Karpas-422 (cell line): ENCODE results near the gene ROCK2. TPM values are rescaled to one million over a fixed set of nuclear protein-coding genes. Genes with fewer than 3 reads are reported as not detected.

Experiments
- DNase-seq: peaks from one replicate; pipeline ENCODE4 v3.0.0-alpha.2; 2015
- H2AFZ ChIP-seq: fragments of 200-600 bp; sonication (generic); 2 replicates; pipeline ENCODE4 v1.6.1; 2014; ENCODE audit warnings: antibody characterized with exemption, low read length, mixed read lengths
- H3K27ac ChIP-seq: fragments of 200-600 bp; sonication (generic); 2 replicates; pipeline ENCODE4 v1.5.1; 2014; ENCODE audit warnings: mild to moderate bottlenecking, low read length, moderate library complexity
- H3K27me3 ChIP-seq: fragments of 200-600 bp; sonication (generic); 2 replicates; pipeline ENCODE4 v1.6.1; 2014; ENCODE audit warnings: low read length, mixed read lengths
- H3K36me3 ChIP-seq: fragments of 200-600 bp; sonication (generic); 2 replicates; pipeline ENCODE4 v1.6.1; 2014; ENCODE audit warnings: low read length, mixed read lengths; ENCODE audit not compliant: insufficient read depth
- H3K4me1 ChIP-seq: fragments of 200-600 bp; sonication (generic); 2 replicates; pipeline ENCODE4 v1.6.1; 2014; ENCODE audit warnings: mild to moderate bottlenecking, low read length, mixed read lengths
- H3K4me2 ChIP-seq: fragments of 200-600 bp; sonication (generic); 2 replicates; pipeline ENCODE4 v1.6.1; 2014; ENCODE audit warnings: low read length, low read depth, mild to moderate bottlenecking; ENCODE audit not compliant: poor library complexity, severe bottlenecking
- H3K4me3 ChIP-seq: fragments of 200-600 bp; sonication (generic); 2 replicates; pipeline ENCODE4 v1.5.1; 2014; ENCODE audit warnings: mild to moderate bottlenecking, antibody characterized with exemption, low read length, mixed read lengths
- H3K79me2 ChIP-seq: fragments of 200-600 bp; sonication (generic); 2 replicates; pipeline ENCODE4 v1.6.1; 2014; ENCODE audit warnings: mild to moderate bottlenecking, low read length, mixed read lengths
- H3K9ac ChIP-seq: fragments of 200-600 bp; sonication (generic); 2 replicates; pipeline ENCODE4 v1.6.0; 2014; ENCODE audit warnings: low read length
- H3K9me2 ChIP-seq: fragments of 200-600 bp; sonication (generic), shearing (Covaris generic); replicated peaks from 2 replicates; pipeline ENCODE4 v1.6.0; 2014; ENCODE audit warnings: mild to moderate bottlenecking, low read length, moderate library complexity; ENCODE audit not compliant: insufficient read depth
- H3K9me3 ChIP-seq: fragments of 300-700, 200-600 bp; sonication (generic); 2 replicates; pipeline ENCODE4 v1.6.1; 2014; ENCODE audit warnings: low read length, mixed read lengths
- H4K20me1 ChIP-seq: fragments of 200-600 bp; sonication (generic); 2 replicates; pipeline ENCODE4 v1.6.1; 2014; ENCODE audit warnings: mild to moderate bottlenecking, antibody characterized with exemption, low read length, low read depth; ENCODE audit not compliant: insufficient read depth
- total RNA-seq: library from RNA; depleted of rRNA; stranded (reverse); fragments of >200 nt; shearing (Covaris generic); gene quantifications from 2 replicates; pipeline ENCODE4 v1.2.3, GENCODE V29; 2014; ENCODE audit warnings: low replicate concordance

The ROCK2 gene
- total RNA-seq, 1 experiment from 2014 or later, result 14.2 TPM

DNA sequence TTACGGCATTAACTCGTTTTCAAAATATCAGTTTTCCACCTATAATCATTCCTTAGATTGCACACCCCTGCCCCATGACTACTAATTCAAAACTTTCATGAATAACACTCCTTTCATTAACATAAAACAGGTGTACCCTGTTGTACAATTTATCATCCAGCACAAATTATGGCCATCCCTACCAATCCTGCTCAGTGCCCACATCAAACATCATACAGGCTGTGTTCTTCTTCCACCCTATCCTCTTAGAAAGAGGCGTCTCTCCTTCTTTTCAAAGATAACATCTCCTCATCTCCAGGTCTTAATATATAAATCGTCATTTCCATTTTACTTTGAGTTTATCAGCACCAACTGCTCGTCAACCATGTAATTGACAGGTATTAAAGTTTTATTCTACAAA is 121.6 kb downstream of the ROCK2 start:
- no peaks in the 10 kb centered on the region for H3K9me2 ChIP-seq
- no peak overlapping the region for H3K4me3 ChIP-seq
- H3K27me3 ChIP-seq, result no peaks in the 10 kb centered on the region
- H3K27ac ChIP-seq, result no peak overlapping the region
- no peak overlapping the region for H3K4me2 ChIP-seq
- peaks cover 12% of the 10 kb centered on the region for H3K4me1 ChIP-seq
- H3K9ac ChIP-seq, result no peak overlapping the region
- DNase-seq, result no peak
- H2AFZ ChIP-seq, result no peak overlapping the region
- H3K9me3 ChIP-seq, result no peaks in the 10 kb centered on the region
- no peaks in the 10 kb centered on the region for H3K79me2 ChIP-seq
- no peaks in the 10 kb centered on the region for H3K36me3 ChIP-seq
- H4K20me1 ChIP-seq, result no peaks in the 10 kb centered on the region

DNA sequence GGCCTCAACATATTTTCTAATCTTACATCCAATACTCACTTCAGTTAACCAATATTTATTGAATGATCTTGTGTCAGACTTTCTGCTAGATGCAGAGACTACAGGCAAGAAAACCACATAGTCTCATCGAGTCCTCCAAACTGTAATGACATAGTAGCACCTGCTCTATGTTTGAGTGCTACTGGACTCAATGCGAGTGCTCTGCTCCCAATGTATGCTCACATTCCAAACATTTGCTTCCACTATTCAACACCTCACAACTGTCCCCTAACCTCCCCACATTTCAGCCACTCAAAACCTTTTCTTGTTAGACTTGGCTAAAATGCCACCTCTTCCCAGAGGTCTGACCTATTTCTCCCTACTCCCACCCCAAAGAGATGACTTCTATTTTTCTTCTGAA is 124.0 kb downstream of the ROCK2 start:
- Histone ChIP-seq H4K20me1 (no peaks in the 10 kb centered on the region), H3K4me3 (no peak overlapping the region), H3K9me2 (no peaks in the 10 kb centered on the region), H3K9me3 (no peaks in the 10 kb centered on the region), H3K36me3 (no peaks in the 10 kb centered on the region), H3K4me2 (no peak overlapping the region), H3K27ac (no peak overlapping the region), H3K9ac (no peak overlapping the region), H3K27me3 (no peaks in the 10 kb centered on the region), H2AFZ (no peak overlapping the region), H3K79me2 (no peaks in the 10 kb centered on the region), H3K4me1 (peaks cover 9% of the 10 kb centered on the region)
- DNase-seq, result no peak

DNA sequence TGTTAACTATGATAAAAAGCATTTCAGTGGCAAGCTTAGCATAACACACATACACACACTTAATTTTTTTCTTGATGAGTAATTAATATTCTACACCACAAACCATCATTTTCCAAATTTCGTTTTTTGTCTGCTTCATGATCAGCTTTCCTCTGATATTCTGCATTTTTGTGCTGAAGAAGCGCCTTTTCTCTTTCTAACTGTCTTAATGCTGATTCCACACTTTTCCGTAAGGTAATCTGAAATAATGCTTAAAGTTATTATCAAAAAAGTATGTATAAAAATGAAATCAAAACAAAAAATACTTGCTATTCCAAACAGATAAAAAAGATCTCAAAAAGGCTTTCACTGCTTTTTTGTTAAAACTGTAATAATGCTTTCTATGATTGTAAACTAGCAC is 129.0 kb downstream of the ROCK2 start:
- Histone ChIP-seq H3K4me1 (no peaks in the 10 kb centered on the region), H3K9me3 (no peaks in the 10 kb centered on the region), H4K20me1 (no peaks in the 10 kb centered on the region), H3K27ac (no peak overlapping the region), H3K9ac (no peak overlapping the region), H3K4me3 (no peak overlapping the region), H3K4me2 (no peak overlapping the region), H3K79me2 (no peaks in the 10 kb centered on the region), H3K27me3 (no peaks in the 10 kb centered on the region), H2AFZ (no peak overlapping the region), H3K36me3 (no peaks in the 10 kb centered on the region), H3K9me2 (no peaks in the 10 kb centered on the region)
- DNase-seq, result no peak

DNA sequence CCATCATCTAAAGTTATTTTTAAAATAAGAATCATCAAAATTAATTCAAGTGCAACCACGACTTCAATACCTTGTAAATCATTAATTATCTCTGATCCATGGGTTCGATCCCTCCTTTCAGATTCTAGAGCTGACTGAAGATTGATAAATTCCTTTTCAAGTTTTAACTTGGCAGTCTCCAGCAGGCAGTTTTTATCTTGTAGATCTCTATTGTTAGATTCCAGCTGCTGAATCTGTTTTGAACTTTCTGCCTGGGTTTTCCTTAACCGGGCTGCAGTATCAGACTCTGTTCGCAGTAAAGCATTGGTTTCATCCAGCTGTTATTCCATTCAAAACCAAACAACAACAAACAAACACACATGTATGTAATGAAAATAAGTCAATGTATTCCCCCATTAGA is 129.7 kb downstream of the ROCK2 start:
- Histone ChIP-seq H2AFZ (no peak overlapping the region), H3K27ac (no peak overlapping the region), H3K9ac (no peak overlapping the region), H3K9me3 (no peaks in the 10 kb centered on the region), H3K4me3 (no peak overlapping the region), H3K4me2 (no peak overlapping the region), H3K79me2 (no peaks in the 10 kb centered on the region), H3K9me2 (no peaks in the 10 kb centered on the region), H4K20me1 (no peaks in the 10 kb centered on the region), H3K4me1 (no peaks in the 10 kb centered on the region), H3K27me3 (no peaks in the 10 kb centered on the region), H3K36me3 (no peaks in the 10 kb centered on the region)
- no peak for DNase-seq

DNA sequence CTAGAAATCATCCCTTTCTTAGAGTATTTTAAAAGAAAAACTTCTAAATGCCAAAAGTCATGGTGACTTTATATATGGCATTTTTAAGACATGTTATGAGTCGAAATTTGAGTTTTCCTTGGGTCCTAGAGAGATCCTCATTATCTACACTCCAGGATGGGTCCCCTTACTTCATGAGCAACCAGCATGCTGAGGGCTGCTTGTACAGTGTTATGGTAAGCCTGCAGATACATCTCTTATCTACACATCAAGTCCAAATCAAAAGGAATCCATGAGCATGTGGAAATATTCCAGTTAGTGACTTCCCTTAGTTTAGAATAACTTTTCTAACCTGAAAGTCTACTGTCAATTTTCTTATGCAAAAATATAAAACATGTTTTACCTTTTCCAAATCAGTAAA is 130.5 kb downstream of the ROCK2 start:
- Histone ChIP-seq H3K4me2 (no peak overlapping the region), H3K79me2 (no peaks in the 10 kb centered on the region), H3K4me3 (no peak overlapping the region), H3K27me3 (no peaks in the 10 kb centered on the region), H3K4me1 (no peaks in the 10 kb centered on the region), H3K27ac (no peak overlapping the region), H4K20me1 (no peaks in the 10 kb centered on the region), H2AFZ (no peak overlapping the region), H3K9ac (no peak overlapping the region), H3K9me3 (no peaks in the 10 kb centered on the region), H3K36me3 (no peaks in the 10 kb centered on the region), H3K9me2 (no peaks in the 10 kb centered on the region)
- no peak for DNase-seq

DNA sequence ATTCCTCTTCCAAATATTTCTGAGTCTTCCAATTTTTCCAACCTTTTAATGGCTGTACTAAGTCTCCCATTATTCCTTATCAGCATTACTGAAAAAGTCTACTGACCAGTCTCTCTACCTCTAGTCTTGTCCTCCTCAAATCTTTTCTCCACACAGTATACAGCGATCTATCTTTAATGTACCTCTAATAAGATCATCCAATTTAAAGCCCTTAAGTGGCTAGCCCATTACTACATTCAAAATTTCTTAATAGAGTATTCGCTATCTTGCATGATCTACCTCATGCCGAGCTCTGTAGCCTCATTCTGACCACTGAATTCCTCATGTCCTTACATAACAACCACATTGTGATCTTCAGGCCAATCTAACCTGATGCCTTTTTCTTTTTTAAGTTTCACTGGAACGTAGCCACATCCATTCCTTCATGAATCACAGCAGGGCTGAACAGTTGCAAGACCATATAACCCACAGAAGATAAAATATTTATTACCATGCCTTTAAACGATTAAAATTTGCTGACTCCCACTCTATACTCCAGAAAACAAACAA is 131.3 kb downstream of the ROCK2 start:
- no peak for DNase-seq
- Histone ChIP-seq H3K27ac (no peak overlapping the region), H3K4me2 (no peak overlapping the region), H3K9ac (no peak overlapping the region), H2AFZ (no peak overlapping the region), H3K9me2 (no peaks in the 10 kb centered on the region), H4K20me1 (no peaks in the 10 kb centered on the region), H3K4me1 (no peaks in the 10 kb centered on the region), H3K79me2 (no peaks in the 10 kb centered on the region), H3K36me3 (no peaks in the 10 kb centered on the region), H3K27me3 (no peaks in the 10 kb centered on the region), H3K4me3 (no peak overlapping the region), H3K9me3 (no peaks in the 10 kb centered on the region)

DNA sequence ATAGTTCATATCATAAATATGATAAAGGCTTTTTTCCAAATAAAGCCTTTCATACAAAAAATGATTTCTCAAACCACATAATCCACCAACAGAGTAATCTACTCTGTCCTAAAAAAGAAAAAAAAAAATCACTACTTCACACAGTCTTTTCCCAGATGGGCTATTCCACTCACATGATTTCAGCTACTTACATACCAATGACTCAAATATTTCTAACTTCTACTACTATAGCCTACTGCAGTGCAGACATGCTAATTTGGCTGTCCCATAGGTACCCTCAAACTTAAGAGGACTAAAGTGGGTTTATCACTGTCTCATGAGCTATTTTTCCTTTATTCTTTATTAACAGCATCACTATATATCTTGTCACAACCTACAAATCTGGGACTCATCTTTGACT is 131.8 kb downstream of the ROCK2 start:
- H3K4me1 ChIP-seq, result no peaks in the 10 kb centered on the region
- H3K79me2 ChIP-seq, result no peaks in the 10 kb centered on the region
- DNase-seq, result no peak
- H3K27ac ChIP-seq, result no peak overlapping the region
- no peak overlapping the region for H3K4me2 ChIP-seq
- H4K20me1 ChIP-seq, result no peaks in the 10 kb centered on the region
- no peaks in the 10 kb centered on the region for H3K9me2 ChIP-seq
- no peak overlapping the region for H3K4me3 ChIP-seq
- H3K9me3 ChIP-seq, result no peaks in the 10 kb centered on the region
- H2AFZ ChIP-seq, result no peak overlapping the region
- no peaks in the 10 kb centered on the region for H3K27me3 ChIP-seq
- no peak overlapping the region for H3K9ac ChIP-seq
- H3K36me3 ChIP-seq, result no peaks in the 10 kb centered on the region

DNA sequence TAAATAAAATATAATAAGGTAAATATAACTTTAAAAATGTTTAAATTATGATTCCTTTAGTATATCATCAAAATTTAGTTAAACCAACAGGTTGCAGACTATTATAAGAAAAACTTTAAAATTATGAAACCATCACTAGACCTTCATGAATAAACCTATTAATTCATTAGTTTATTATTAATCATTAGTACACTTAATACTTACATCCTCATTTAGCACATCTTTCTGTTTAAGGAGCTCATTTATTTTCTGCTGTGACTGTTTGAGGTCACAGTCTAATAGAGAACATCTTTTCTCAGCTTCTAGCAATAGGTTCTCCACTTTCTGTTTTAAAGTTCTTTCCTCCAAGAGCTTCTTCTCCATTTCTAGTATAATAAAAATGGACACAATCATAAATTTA is 136.4 kb downstream of the ROCK2 start:
- no peak overlapping the region for H3K27ac ChIP-seq
- no peaks in the 10 kb centered on the region for H3K9me3 ChIP-seq
- H2AFZ ChIP-seq, result no peak overlapping the region
- H3K27me3 ChIP-seq, result no peaks in the 10 kb centered on the region
- H4K20me1 ChIP-seq, result no peaks in the 10 kb centered on the region
- H3K36me3 ChIP-seq, result no peaks in the 10 kb centered on the region
- no peak overlapping the region for H3K9ac ChIP-seq
- no peak overlapping the region for H3K4me3 ChIP-seq
- no peaks in the 10 kb centered on the region for H3K4me1 ChIP-seq
- no peak overlapping the region for H3K4me2 ChIP-seq
- no peaks in the 10 kb centered on the region for H3K9me2 ChIP-seq
- DNase-seq, result no peak
- H3K79me2 ChIP-seq, result no peaks in the 10 kb centered on the region

DNA sequence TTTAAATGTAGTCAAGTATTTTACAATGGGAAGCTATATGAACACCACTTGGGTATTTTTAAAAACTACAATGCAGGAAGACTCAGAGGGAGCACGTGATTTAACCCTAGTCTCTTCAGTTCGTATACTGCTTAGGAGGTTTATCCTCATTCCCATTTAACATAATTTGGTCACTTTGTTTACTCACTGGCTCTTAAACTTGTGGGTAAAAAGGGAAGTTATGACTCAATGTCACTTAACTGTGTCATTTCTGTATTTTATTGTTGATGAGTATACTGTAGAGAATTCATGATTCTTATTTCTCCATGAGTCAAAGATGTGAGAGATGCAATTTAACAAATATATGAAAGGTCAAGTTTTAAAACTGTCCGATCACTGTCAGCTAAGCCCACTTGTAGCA is 141.0 kb downstream of the ROCK2 start:
- Histone ChIP-seq H2AFZ (no peak overlapping the region), H3K4me2 (no peak overlapping the region), H3K4me3 (no peak overlapping the region), H3K27ac (no peak overlapping the region), H3K9me3 (no peaks in the 10 kb centered on the region), H3K27me3 (no peaks in the 10 kb centered on the region), H4K20me1 (no peaks in the 10 kb centered on the region), H3K79me2 (no peaks in the 10 kb centered on the region), H3K4me1 (no peaks in the 10 kb centered on the region), H3K36me3 (no peaks in the 10 kb centered on the region), H3K9ac (no peak overlapping the region), H3K9me2 (no peaks in the 10 kb centered on the region)
- DNase-seq, result no peak
